GM18526 (cell line): Measurements from ENCODE around the gene CSTPP1.

ENCODE experiments used
- POLR2A ChIP-seq: IDR thresholded peaks from 3 replicates; pipeline ENCODE4 v1.6.1; 2011; ENCODE audit not compliant: insufficient read length; ENCODE audit errors: extremely low read depth

The CSTPP1 gene

DNA sequence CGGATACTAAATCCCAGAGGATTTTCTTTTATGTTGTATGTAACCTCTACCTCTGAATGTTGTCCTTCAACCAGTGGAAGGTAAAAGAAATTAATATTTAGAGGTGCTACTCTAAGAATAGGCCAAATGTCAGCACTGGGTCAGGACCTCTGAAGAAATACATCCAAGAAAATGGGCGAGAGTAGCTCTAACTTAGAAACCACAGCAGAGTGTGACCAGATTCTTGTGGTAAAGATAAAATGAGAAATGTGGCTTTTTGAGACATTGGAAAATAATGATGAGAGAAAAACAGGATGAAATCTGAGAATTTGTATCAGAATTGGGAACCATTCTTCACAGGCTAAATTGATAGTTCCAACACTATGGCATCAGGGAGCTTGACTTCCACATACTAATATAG lies 63.5 kb downstream of the CSTPP1 start:
- TF ChIP-seq POLR2A, result no peak

DNA sequence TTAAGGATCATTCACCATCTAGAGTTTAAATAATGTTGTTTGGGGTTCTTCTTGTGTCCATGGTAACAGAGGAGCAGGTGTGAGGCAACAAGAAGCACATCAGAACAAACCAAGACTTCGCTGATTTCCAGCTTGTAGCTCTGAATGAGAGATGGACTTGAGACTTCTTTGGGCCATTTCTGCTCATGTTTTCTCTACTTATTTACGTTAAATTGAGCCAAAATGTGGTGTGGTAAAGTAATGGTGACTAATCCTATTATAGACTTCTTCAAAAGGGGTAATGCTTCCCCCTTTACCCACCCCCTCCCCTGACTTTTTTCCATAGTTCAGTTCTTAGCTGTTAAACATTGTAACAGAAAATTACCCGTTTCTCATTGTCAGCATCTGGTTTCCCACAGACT lies 65.2 kb downstream of the CSTPP1 start:
- no peak for TF ChIP-seq POLR2A

DNA sequence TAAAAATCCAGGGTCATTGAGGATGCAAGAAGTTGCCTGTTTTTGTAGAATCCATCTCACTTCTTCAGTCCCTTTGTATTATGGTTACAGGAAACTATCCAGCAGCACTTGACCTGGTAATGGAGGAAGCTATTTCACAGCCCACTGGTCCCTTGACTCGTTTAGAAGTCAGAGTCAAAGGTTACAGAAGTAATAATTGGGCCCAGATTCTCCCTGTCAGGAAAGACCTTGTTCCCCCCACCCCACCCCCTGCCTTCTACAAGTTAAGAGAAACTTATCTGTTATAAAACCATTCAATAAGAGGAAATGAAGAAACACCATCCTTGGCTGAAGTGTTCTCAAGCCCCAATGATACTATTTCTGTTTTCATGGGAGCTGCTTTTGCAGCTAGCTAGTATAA lies 65.8 kb downstream of the CSTPP1 start:
- no peak for TF ChIP-seq POLR2A

DNA sequence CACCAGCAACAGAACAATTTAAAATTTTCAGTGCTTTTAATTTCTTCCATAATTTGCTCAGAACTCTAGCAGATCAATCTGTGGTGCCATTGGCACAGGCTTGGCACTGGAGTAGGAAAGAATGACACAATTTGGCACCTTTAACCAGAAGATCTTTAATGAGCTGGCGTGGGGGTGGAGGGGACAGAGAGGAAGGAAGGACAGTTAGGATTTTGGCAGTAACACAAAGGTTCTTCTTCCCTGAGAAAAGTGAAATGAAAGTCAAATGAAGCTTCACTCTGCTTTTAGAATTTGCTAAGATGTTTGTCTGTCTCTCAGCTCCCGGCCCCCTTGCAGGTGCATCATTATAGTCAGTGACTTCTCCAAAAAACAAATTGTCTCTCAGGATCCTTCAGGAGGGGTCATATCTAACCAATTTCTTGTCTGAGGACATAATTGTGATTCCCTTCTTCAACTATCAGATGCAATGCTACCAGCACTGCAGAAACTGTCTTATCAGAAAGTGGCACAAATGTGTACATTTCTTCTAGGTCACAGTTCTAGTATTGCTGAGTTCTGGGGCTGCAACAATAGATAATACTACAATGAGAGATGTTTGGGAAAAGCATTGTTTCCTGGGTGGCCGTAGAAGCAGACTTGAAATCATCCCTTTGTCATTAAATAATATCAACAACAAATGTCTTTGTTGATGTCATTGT lies 66.8 kb downstream of the CSTPP1 start:
- no peak for TF ChIP-seq POLR2A

DNA sequence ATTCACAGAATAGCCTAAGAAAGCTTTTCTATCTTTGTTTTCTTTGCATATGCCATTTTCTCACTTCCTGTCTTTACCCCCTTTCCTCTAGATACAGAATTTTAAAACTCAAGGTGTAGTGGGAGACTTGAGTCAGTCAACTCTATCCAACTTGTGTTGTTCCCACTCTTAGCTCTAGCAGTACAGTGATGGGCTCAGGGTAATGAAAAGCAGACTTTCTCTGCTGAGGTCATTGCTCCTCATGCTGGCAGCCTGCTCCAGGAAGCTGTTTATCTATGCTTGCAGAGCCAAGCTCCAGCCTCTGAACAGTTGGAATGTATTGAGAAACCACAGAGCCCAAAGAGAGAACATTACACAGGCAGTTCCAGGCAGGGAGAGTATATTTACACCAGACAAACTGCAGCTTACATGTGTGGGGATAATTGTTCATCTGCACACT lies 68.1 kb downstream of the CSTPP1 start:
- no peak for TF ChIP-seq POLR2A

DNA sequence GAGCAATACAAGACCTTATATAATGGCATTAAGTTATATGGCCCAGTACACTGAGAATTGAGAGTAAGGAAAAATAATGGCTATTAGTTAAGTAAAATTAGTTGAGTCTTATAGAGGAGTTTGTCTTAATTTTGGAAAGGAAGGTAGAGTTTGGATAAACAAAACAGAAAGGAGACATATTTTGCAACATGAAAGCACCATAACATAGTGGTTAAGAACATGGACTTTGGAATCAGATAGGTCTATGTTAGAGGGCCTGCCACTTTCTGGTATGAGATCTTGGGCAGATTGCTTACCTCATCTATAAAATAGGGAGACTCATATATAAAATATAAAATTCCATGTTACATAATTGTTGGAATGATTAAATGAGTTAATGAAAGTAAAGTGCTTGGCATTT lies 68.9 kb downstream of the CSTPP1 start:
- TF ChIP-seq POLR2A, result no peak

DNA sequence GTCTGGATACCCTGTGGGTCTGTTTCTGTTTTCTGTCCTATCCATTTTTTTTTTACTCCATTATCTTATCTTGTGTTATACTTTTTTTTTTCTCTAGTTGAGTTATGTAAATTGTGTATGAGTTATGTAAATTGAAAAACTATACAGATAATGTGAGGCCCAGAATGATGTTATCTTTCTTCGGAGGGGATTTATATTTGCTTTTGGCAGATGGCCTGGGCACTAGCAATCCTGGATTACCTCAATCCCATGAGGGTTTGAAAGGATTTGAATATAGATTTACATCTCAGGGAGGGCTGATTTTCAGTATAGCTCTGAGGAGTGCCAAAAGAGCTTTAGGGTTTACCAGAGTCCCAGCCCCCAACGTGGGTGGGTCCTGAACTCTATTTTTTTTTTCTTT lies 71.0 kb downstream of the CSTPP1 start:
- TF ChIP-seq POLR2A, result no peak

DNA sequence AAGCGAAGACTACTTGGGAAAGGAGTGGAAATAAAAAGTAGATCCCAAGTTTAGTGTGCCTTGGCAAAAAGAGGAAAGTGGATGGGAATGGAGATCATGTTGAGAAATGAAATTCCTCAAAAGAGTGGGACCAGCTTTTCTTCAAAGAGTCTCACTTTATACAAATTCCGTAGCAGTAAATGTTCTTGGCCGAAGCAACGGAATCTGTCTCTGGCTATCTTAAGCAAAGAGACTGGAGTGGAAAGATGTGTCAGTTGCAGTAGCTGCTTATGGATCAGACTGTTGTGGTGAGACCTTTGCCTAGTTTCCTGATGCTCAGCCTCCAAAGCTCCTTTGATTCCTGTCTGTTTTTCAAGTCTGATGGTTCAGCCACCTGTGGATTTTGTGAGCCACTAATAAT lies 73.6 kb downstream of the CSTPP1 start:
- TF ChIP-seq POLR2A, result no peak

DNA sequence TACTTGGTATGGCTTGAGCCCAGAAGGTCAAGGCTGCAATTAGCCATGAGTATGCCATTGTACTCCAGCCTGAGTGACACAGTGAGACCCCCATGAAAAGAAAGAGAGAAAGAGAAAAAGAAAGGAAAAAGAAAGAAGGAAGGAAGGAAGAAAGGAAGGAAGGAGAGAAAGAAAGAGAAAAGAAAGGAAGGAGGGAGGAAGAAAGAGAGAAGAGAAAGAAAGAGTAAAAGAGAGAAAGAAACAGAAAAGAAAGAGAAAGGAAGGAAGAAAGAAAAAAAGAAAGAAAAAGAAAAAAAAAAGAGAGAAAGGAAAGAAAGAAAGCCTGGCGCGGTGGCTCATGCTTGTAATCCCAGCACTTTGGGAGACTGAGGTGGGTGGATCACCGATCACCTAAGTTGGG lies 77.5 kb downstream of the CSTPP1 start:
- TF ChIP-seq POLR2A, result no peak

DNA sequence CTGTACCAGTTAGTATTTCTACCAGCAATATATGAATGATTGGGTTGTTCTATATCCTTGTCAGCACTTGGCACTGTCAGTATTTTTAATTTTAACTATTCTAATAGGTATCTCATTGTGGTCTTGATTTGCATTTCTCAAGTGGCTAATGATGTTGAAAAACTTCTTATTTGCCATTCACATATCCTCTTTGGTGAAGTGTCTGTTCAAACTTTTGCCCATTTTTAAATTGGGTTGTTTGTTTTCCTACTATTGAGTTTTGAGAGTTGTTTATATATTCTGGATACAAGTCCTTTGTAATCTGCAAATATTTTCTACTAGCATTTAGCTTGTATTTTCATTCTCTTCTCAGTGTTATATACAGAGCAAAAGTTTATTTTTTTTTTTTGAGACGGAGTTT lies 82.1 kb downstream of the CSTPP1 start:
- TF ChIP-seq POLR2A, result no peak

DNA sequence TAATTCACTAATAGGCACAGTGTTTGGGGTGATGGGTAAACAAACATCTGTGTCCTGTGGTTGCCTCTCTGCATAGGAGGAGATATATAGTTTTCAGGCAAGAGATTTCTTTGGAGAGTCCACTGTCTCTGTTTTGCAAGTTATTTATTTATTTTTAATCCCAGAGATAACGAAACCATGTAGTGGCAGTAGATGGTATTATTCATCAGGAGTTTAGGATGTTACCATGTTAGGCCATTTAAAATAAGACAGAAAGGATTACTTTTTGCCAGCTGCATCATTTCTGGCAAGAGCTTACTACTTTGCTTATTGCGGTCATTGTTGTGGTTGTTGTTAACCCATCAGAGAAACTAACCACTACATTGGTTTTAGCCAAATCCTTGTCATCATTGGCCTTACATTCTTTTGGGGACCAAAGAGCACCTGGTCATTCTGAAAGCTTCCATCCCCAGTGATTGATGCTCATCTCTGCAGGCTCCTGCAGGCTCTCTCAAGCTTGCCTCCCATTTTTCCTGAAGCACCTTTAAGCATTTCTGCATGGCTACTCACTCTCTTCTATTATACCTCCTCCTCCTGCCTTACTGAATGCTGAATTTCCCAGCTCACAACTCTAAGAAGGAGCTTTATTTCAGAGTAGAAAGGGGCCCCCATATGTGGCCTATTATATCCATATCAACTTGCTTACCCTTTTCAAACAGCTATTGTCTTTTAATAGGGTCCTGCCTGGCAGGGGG lies 84.4 kb downstream of the CSTPP1 start:
- TF ChIP-seq POLR2A, result no peak

DNA sequence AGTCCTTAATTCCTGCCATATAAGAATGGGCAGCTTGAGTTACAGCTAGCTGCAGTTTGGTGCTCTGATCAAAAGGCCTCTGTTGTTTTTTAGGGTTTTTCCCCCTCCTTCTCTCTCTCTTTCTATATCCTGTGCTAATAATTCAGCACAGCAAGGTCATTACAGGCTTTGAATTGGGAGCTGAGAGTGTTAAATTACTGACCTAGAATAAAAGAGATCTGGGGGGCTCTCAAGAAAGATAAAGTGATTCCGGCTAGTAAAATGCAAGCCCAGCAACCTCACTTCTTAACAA lies 84.9 kb downstream of the CSTPP1 start:
- no peak for TF ChIP-seq POLR2A

DNA sequence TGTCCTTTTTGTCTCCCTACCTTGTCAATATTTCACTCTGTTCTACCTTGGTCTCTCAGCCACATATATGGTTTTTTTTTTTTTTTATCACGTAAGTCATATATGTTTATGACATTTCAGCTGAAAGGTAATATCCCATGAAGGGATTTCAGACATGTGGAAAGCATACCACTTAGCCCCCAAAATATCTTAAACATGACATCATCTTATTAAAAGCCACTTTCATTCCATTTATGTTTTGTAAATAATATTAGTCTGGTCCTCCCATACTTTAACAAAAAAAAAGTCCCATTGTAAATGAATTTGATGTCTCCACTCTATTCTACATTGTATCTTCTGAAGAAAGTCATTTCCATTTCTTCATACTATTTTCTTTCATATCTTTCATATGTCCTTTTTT lies 85.4 kb downstream of the CSTPP1 start:
- TF ChIP-seq POLR2A, result no peak

DNA sequence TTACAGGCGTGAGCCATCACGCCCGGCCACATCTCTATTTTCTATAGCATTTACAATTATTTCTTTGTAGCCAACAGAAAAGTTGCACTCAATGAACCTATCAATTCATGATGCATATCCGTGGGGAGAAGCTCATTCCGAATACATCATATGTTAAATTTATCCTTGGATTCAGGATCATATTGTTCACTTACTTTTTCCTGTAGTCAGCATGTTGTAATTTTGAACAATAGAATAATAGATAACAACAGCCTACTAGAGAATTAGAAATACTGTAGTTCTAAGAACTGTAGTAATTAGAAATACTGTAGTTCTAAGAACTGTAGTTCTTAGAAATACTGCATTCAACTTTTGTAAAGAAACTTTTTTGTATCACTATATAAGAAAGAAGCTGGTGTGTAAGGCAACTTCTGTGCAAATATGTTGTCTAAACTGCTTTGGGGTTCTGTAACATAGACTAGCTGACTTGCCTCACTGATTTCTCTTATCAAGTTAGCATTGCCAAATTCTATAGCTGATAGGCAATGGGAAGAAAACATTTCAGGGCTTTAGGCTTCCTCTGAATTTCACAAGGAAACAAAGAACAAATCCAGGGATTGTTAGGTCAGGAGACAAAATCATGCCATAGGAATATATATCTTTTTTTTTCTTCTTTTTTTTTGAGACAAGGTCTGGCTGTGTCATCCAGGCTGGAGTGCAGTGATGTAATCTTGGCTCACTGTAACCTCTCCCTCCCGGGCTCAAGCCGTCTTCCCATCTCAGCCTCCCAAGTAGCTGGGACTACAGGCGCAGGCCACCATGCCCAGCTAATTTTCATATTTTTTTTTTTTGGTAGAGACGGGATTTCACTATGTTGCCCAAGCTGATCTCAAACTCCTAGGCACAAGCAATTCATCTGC lies 91.9 kb downstream of the CSTPP1 start:
- TF ChIP-seq POLR2A, result no peak

DNA sequence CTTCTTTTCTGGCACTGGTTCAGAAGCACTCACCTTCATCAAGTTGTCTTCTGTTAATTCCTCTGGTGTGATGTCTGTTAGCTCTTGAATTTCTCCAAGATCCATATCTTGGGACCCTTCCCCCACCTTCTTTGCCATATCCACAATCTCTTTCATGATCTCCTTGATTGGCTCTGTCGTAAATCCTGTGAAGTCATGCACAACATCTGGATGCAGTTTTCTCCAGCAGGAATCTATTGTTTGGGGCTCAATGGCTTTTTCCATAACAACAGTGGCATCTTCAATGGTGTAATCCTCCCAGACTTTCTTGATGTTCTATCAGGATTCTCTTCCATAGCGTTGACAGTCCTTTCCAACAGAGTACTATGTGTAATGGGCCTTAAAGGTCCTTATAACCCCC lies 96.9 kb downstream of the CSTPP1 start:
- no peak for TF ChIP-seq POLR2A

DNA sequence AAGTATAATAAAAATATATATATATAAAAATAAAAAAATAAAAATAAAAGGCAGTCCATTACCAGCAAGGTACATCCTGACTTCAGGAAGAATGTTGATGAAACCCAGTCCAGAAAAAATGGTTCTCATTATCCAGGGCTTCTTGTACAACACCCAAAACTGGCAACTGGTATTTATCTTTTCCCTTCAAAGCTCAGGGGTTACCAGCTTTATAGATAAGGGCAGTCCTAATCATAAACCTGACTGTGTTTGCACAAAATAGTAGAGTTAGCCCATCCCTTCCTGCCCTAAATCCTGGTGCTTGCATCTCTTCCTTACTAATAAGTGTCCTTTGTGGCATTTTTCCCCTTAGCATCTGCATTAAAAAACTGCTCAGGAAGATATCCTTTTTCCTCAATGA lies 97.5 kb downstream of the CSTPP1 start:
- no peak for TF ChIP-seq POLR2A
